OCI-LY3 (cell line): ENCODE data around the gene CAMSAP2.

Experiments
- H2AFZ ChIP-seq: fragments of 200-600, 300-600 bp; shearing (Covaris generic); 2 replicates; pipeline ENCODE4 v1.6.0; 2014; ENCODE audit warnings: antibody characterized with exemption, low read depth, low read length
- H3K27ac ChIP-seq: fragments of 200-600, 300-600 bp; sonication (generic); 2 replicates; pipeline ENCODE4 v1.5.1; 2014; ENCODE audit warnings: mild to moderate bottlenecking, low read length, moderate library complexity, mixed read lengths
- H3K27me3 ChIP-seq: fragments of 200-600, 300-600 bp; sonication (generic); 2 replicates; pipeline ENCODE4 v1.6.1; 2014; ENCODE audit warnings: low read depth, low read length, mixed read lengths
- H3K36me3 ChIP-seq: fragments of 200-600, 300-600 bp; sonication (generic); replicated peaks from 2 replicates; pipeline ENCODE3; 2014; ENCODE audit warnings: low read depth, low read length, mixed read lengths
- H3K4me1 ChIP-seq: fragments of 300-600, 200-600 bp; sonication (generic); 2 replicates; pipeline ENCODE4 v1.6.1; 2014; ENCODE audit warnings: low read length, mixed read lengths
- H3K4me2 ChIP-seq: fragments of 200-600, 300-600 bp; sonication (generic); 2 replicates; pipeline ENCODE4 v1.6.1; 2014; ENCODE audit warnings: low read length, mixed read lengths
- H3K4me3 ChIP-seq: fragments of 300-600, 200-600 bp; sonication (generic); 2 replicates; pipeline ENCODE4 v1.5.1; 2014; ENCODE audit warnings: antibody characterized with exemption, mild to moderate bottlenecking, low read length, moderate library complexity
- H3K79me2 ChIP-seq: fragments of 300-600, 200-600 bp; shearing (Covaris generic); 2 replicates; pipeline ENCODE4 v1.6.1; 2014; ENCODE audit warnings: mild to moderate bottlenecking, low read length, mixed read lengths
- H3K9ac ChIP-seq: fragments of 300-600, 200-600 bp; shearing (Covaris generic); 2 replicates; pipeline ENCODE4 v1.6.0; 2014; ENCODE audit warnings: mild to moderate bottlenecking, low read length, moderate library complexity
- H3K9me3 ChIP-seq: fragments of 200-600, 300-600 bp; shearing (Covaris generic); 2 replicates; pipeline ENCODE4 v1.6.1; 2014; ENCODE audit warnings: low read length, mixed read lengths; ENCODE audit not compliant: insufficient read depth
- H4K20me1 ChIP-seq: fragments of 200-600, 300-600 bp; sonication (generic); 2 replicates; pipeline ENCODE4 v1.6.1; 2016; ENCODE audit warnings: low read length, mixed read lengths; ENCODE audit not compliant: insufficient read depth
- EZH2phosphoT487 ChIP-seq: fragments of 200-600 bp; shearing (Covaris generic); IDR thresholded peaks from 2 replicates; pipeline ENCODE4 v1.6.1; 2018; ENCODE audit warnings: antibody characterized with exemption, mixed run types, low read depth
- TF ChIP-seq, protein P1 (sequence below): fragments of 200-600, 300-600 bp; sonication (generic); IDR thresholded peaks from 2 replicates; pipeline ENCODE4 v1.5.1; 2014; ENCODE audit warnings: antibody characterized with exemption, low read length, low read depth

The CAMSAP2 gene

DNA sequence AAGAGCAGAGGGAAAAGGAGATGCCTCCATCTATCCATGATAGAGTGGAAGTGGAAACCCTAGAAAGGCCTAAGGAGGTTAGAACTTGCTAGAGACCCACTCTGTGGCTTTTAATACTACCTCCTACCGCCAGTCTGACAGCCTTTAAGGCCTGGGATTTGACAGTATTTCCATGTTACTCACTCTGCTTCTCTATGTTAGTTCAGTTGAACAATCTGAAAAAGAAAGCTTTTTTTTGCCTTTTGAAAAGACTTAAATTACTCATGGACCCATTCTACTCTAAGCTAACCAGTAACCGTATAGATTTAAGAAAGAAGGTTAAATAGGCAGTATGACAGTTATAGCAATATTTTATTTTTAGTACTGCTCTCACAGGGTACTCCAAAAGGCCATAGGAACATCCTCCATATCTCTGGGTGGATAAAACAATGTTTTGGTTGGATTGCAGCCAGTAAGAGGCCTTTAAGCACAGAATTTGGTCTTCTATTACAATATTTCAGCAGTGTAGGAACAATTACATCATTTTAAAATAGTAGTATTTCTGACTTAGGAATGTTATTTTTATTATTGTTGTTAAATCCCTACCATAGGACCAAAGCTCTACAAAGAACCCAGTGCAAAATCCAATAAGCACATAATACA lies 118.1 kb downstream of the CAMSAP2 start:
- no peaks in the 10 kb centered on the region for H3K9me3 ChIP-seq
- no peak overlapping the region for H2AFZ ChIP-seq
- H3K9ac ChIP-seq, result no peak overlapping the region
- no peak overlapping the region for H3K4me2 ChIP-seq
- peaks cover 12% of the 10 kb centered on the region for H3K4me1 ChIP-seq
- H4K20me1 ChIP-seq, result no peaks in the 10 kb centered on the region
- no peak overlapping the region for H3K27ac ChIP-seq
- TF ChIP-seq, protein P1, sequence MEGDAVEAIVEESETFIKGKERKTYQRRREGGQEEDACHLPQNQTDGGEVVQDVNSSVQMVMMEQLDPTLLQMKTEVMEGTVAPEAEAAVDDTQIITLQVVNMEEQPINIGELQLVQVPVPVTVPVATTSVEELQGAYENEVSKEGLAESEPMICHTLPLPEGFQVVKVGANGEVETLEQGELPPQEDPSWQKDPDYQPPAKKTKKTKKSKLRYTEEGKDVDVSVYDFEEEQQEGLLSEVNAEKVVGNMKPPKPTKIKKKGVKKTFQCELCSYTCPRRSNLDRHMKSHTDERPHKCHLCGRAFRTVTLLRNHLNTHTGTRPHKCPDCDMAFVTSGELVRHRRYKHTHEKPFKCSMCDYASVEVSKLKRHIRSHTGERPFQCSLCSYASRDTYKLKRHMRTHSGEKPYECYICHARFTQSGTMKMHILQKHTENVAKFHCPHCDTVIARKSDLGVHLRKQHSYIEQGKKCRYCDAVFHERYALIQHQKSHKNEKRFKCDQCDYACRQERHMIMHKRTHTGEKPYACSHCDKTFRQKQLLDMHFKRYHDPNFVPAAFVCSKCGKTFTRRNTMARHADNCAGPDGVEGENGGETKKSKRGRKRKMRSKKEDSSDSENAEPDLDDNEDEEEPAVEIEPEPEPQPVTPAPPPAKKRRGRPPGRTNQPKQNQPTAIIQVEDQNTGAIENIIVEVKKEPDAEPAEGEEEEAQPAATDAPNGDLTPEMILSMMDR, result no peak
- TF ChIP-seq EZH2phosphoT487, result no peak
- peaks cover 22% of the 10 kb centered on the region for H3K36me3 ChIP-seq
- no peak overlapping the region for H3K4me3 ChIP-seq
- no peaks in the 10 kb centered on the region for H3K27me3 ChIP-seq
- no peaks in the 10 kb centered on the region for H3K79me2 ChIP-seq

DNA sequence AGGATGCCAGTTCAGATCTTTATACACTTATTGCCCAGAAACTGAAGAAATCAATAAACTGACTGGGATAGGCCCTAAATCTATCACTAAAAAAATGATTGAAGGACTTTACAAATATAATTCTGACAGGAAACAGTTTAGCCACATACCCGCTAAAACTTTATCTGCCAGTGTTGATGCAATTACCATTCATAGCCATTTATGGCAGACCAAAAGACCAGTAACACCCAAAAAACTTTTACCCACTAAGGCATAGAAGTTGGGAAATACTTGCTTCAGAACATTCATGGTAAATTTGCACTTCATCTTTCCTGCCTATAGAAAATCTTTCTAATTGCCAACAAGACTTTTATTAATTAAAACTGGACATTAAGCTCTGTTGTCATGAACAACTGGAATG lies 119.1 kb downstream of the CAMSAP2 start:
- Histone ChIP-seq H3K27ac (no peak overlapping the region), H4K20me1 (no peaks in the 10 kb centered on the region), H3K9ac (no peak overlapping the region), H3K36me3 (peaks cover 22% of the 10 kb centered on the region), H3K9me3 (no peaks in the 10 kb centered on the region), H3K4me2 (no peak overlapping the region), H2AFZ (no peak overlapping the region), H3K27me3 (no peaks in the 10 kb centered on the region), H3K79me2 (no peaks in the 10 kb centered on the region), H3K4me1 (peaks cover 22% of the 10 kb centered on the region), H3K4me3 (no peak overlapping the region)
- TF ChIP-seq, protein P1, result no peak
- TF ChIP-seq EZH2phosphoT487, result no peak

DNA sequence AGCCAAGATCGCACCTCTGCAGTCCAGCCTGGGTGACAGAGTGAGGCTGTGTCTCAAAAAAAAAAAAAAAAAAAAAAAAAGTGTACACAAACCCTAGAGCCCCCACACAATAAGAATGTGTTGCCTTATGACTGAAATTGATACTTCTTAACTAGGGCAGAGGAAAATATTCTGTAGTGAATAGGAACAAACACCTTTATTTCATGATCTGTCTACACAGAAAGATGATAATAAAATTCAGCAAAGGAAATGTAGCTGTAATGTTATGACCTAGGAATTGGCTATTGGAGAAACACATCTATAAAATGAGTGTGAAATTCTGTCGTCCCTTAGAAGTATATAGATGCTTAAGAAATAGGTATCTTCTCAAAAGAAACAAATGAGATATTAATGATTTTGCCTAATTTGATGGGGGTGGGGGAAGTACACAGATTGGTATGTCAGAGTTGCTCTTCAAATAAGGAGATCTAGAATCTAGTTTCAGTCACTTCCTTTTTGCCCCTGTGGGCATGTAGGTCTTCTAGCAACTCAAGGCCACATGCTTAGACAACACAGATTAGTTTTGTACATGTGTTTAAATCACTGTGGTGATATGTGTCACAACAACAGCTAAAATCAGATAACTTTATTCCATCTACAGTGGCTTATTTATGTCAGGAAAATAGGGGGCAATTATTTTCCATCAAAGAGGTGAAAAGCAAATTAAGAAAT lies 123.4 kb downstream of the CAMSAP2 start:
- Histone ChIP-seq H3K27me3 (peaks cover 12% of the 10 kb centered on the region), H3K4me3 (peak overlapping the region; percentile 20), H2AFZ (no peak overlapping the region), H3K79me2 (no peaks in the 10 kb centered on the region), H4K20me1 (no peaks in the 10 kb centered on the region), H3K9me3 (no peaks in the 10 kb centered on the region), H3K36me3 (peaks cover 15% of the 10 kb centered on the region), H3K4me2 (peak overlapping the region; percentile 60), H3K9ac (peak overlapping the region; percentile 6; the same call in 1 of the 2 replicates), H3K27ac (0 out of 2 replicates have a peak overlapping the region, but pooled peaks have one; percentile 15), H3K4me1 (peaks cover 54% of the 10 kb centered on the region)
- TF ChIP-seq EZH2phosphoT487, result no peak
- TF ChIP-seq, protein P1, result no peak

DNA sequence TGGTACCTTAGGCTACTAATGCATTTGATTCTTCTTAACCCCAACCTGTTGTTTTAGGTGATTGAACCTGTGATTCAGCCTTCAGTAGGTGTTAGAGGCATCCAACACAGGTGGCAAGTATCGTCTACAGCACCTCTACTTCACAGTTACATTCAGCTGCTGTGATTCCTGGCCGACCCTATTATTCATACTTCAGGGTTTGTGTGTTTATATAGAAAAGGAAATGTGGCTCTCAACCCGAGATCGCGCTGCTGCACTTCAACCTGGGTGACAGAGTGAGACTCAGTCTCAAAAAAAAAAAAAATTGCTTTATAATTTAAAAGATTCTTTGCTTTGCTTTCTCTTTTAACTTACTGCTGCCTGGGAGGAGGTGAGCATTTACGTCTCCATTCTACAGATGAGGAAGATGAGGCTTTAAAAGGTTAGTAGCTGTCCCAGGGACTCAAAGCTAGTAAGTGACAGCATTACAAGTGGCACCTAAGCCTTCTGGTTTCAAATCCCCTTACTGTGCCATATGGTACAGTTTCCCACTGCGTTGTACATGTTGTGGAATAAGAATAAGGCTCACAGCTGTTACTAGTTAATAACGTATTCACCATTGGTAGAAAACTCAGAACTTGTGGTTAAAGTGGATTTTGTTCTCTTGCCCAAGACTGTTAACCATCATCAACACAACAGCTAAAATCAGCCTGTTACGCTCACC lies 124.2 kb downstream of the CAMSAP2 start:
- peak overlapping the region; percentile 20 for H3K4me3 ChIP-seq
- no peak for TF ChIP-seq EZH2phosphoT487
- TF ChIP-seq, protein P1, result no peak
- H4K20me1 ChIP-seq, result no peaks in the 10 kb centered on the region
- peaks cover 19% of the 10 kb centered on the region for H3K27me3 ChIP-seq
- H3K9me3 ChIP-seq, result no peaks in the 10 kb centered on the region
- H3K79me2 ChIP-seq, result no peaks in the 10 kb centered on the region
- H3K4me2 ChIP-seq, result peak overlapping the region; percentile 60
- H3K27ac ChIP-seq, result peak overlapping the region; percentile 15; the same call in 1 of the 2 replicates
- H3K4me1 ChIP-seq, result peaks cover 61% of the 10 kb centered on the region
- H3K9ac ChIP-seq, result peak overlapping the region; percentile 6; the same call in 1 of the 2 replicates
- no peak overlapping the region for H2AFZ ChIP-seq
- peaks cover 8% of the 10 kb centered on the region for H3K36me3 ChIP-seq
